Liver (tissue), 3 donors: ENCODE results near the gene TSPAN7.

Experiments
- EGR1 ChIP-seq, 2 donors: IDR thresholded peaks; 2 replicates each; pipeline ENCODE4 v1.6.1; 2016 to 2018; ENCODE audit warnings: antibody characterized with exemption in 2 of 2, low read depth in 2 of 2
- HNF4G ChIP-seq: IDR thresholded peaks from 2 replicates; pipeline ENCODE4 v1.6.1; 2016; ENCODE audit warnings: antibody characterized with exemption
- JUND ChIP-seq, 2 donors: IDR thresholded peaks; 2 replicates each; pipeline ENCODE4 v1.6.1; 2016; ENCODE audit warnings: antibody characterized with exemption in 2 of 2
- MAX ChIP-seq: IDR thresholded peaks from 2 replicates; pipeline ENCODE4 v1.6.1; 2016; ENCODE audit warnings: antibody characterized with exemption
- RAD21 ChIP-seq, 2 donors: IDR thresholded peaks; 2 replicates each; pipeline ENCODE4 v1.6.1; 2016; ENCODE audit warnings: antibody characterized with exemption in 2 of 2, mild to moderate bottlenecking in 2 of 2
- TF ChIP-seq, protein P1 (sequence below): IDR thresholded peaks from 2 replicates; pipeline ENCODE4 v1.6.1; 2016; ENCODE audit warnings: antibody characterized with exemption, mild to moderate bottlenecking
- TF ChIP-seq, protein P2 (sequence below): fragments of 150-350 bp; IDR thresholded peaks from 2 replicates; pipeline ENCODE4 v1.5.1; 2017; ENCODE audit warnings: improper control_type of control experiment, low read depth, low read length; ENCODE audit not compliant: missing input control
- donor health status: healthy.
- donor health status: healthy.

- TF ChIP-seq JUND (IDR thresholded peaks at IDR 0.05) (no peak), EGR1 (IDR thresholded peaks at IDR 0.05; ENCODE audit: low read depth in 2 of 2) (no peak), HNF4G (no peak), MAX (no peak), RAD21 (IDR thresholded peaks at IDR 0.05) (no peak)
- TF ChIP-seq, protein P1, sequence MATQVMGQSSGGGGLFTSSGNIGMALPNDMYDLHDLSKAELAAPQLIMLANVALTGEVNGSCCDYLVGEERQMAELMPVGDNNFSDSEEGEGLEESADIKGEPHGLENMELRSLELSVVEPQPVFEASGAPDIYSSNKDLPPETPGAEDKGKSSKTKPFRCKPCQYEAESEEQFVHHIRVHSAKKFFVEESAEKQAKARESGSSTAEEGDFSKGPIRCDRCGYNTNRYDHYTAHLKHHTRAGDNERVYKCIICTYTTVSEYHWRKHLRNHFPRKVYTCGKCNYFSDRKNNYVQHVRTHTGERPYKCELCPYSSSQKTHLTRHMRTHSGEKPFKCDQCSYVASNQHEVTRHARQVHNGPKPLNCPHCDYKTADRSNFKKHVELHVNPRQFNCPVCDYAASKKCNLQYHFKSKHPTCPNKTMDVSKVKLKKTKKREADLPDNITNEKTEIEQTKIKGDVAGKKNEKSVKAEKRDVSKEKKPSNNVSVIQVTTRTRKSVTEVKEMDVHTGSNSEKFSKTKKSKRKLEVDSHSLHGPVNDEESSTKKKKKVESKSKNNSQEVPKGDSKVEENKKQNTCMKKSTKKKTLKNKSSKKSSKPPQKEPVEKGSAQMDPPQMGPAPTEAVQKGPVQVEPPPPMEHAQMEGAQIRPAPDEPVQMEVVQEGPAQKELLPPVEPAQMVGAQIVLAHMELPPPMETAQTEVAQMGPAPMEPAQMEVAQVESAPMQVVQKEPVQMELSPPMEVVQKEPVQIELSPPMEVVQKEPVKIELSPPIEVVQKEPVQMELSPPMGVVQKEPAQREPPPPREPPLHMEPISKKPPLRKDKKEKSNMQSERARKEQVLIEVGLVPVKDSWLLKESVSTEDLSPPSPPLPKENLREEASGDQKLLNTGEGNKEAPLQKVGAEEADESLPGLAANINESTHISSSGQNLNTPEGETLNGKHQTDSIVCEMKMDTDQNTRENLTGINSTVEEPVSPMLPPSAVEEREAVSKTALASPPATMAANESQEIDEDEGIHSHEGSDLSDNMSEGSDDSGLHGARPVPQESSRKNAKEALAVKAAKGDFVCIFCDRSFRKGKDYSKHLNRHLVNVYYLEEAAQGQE = no peak
- TF ChIP-seq, protein P2, sequence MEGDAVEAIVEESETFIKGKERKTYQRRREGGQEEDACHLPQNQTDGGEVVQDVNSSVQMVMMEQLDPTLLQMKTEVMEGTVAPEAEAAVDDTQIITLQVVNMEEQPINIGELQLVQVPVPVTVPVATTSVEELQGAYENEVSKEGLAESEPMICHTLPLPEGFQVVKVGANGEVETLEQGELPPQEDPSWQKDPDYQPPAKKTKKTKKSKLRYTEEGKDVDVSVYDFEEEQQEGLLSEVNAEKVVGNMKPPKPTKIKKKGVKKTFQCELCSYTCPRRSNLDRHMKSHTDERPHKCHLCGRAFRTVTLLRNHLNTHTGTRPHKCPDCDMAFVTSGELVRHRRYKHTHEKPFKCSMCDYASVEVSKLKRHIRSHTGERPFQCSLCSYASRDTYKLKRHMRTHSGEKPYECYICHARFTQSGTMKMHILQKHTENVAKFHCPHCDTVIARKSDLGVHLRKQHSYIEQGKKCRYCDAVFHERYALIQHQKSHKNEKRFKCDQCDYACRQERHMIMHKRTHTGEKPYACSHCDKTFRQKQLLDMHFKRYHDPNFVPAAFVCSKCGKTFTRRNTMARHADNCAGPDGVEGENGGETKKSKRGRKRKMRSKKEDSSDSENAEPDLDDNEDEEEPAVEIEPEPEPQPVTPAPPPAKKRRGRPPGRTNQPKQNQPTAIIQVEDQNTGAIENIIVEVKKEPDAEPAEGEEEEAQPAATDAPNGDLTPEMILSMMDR = no peak
Observed at GRCh38 chrX:38596939-38597338, 35.6 kb downstream of the TSPAN7 start.
